Neural progenitor cell (in vitro differentiated cells): ENCODE measurements around the gene PTPRT.

Experiments used
- CTCF ChIP-seq: fragments of 200-600 bp; sonication (generic); IDR thresholded peaks from 2 replicates; pipeline ENCODE4 v1.5.1; 2017; ENCODE audit warnings: antibody characterized with exemption, mild to moderate bottlenecking
- EZH2 ChIP-seq: fragments of 200-600 bp; sonication (generic); IDR thresholded peaks from 2 replicates; pipeline ENCODE4 v1.6.1; 2017; ENCODE audit warnings: antibody characterized with exemption, mild to moderate bottlenecking, moderate library complexity
- EZH2phosphoT487 ChIP-seq: fragments of 200-600 bp; sonication (generic); IDR thresholded peaks from 2 replicates; pipeline ENCODE4 v1.6.1; 2017; ENCODE audit warnings: antibody characterized with exemption

GRCh38 chr20:43014206-43014605 lies 175.5 kb downstream of the PTPRT start:
- no peak for TF ChIP-seq CTCF
- no peak for TF ChIP-seq EZH2
- no peak for TF ChIP-seq EZH2phosphoT487
